GM19351 (cell line): ENCODE data around the gene SDCCAG8.
A peak's percentile ranks its signal among the peaks of the same experiment; 100 is the strongest.

ENCODE experiments used
- ATAC-seq: cut with Tn5 transposase; IDR thresholded peaks from one replicate; pipeline ENCODE4 v1.9.1; 2021; ENCODE audit warnings: mild to moderate bottlenecking, moderate library complexity; ENCODE audit not compliant: unreplicated experiment

The SDCCAG8 gene

DNA sequence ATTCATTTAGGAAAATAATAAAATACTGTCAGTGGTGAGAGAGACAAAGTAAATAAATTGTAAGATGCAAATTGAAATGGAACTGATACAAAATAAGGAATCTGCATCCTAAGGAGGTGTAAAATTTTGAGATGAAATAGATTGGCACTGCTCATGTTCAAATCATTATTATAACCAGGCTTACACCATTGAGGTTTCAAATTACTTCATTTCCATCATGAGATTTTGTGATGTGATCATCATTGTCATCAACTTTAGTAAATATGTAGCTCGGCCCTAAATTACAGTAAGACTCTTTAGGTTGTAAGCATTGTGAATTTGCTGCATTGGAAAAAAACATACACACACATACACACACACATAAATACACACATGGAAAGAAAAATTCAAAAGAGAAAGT lies 123.4 kb downstream of the SDCCAG8 start:
- no peak for ATAC-seq

DNA sequence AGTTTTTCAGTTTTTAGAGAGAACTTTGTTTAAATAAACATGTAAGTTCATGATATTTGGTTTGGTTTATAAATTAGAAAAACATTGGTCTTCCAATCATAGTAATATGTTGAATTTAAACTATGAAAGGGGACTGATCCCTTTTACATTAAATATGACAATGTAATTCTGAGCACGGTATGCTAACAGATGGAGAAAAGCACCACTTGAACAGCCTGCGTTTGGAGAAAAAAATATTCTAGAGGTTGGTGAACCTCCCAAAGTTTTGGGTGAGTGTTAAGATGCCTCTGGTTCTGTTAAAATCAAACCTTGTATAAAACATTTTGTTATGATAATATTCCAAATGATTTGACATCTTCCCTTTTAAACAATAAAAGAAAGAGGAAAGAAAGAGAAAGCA lies 123.9 kb downstream of the SDCCAG8 start:
- no peak for ATAC-seq

DNA sequence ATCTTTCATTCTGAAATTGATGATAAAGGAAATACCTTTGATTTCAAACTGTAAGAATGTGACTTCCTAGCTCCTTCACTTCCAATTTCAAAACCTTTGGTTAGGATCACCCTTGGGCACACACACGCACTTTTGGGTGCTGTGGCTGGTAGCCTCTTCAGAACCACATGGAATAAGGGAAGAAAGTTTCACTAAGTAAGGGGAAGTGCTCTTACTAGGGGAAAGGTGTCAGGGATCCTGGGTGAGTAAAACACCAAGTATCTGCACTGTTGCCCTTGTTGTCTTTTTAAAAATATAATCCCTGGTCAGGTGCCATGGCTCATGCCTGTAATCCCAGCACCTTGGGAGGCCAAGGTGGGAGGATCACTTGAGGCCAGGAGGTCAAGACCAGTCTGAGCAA lies 132.4 kb downstream of the SDCCAG8 start:
- no peak for ATAC-seq

DNA sequence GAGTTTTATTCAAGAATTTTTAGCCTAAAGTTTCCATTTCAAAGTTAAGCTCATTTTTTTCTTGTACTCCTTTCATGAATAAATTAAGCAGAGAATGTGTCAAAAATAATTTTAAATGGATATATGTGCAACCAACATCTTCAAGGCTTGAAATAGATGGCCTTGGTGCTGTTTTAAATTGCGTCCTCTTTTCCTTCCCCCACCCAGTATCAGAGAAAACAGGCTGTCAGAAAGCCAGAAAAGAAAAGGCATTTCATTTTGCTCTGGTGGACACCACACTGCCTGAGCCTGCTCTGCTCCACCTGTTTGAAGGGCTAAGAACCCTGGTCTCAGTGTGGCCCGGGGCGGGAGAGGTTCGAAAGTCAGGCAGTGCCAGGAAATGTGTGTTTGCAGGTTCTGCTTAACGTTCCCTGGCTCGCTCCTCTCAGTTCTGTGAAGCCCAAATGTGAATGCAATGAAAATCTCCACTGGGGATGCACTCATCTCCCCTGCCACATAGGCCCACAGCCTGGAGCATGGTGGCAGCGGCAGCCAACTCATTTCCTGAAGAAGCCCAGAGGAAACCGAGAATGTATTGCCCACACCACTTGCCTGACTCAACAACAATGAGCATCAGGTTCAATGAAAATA lies 134.4 kb downstream of the SDCCAG8 start:
- no peak for ATAC-seq

DNA sequence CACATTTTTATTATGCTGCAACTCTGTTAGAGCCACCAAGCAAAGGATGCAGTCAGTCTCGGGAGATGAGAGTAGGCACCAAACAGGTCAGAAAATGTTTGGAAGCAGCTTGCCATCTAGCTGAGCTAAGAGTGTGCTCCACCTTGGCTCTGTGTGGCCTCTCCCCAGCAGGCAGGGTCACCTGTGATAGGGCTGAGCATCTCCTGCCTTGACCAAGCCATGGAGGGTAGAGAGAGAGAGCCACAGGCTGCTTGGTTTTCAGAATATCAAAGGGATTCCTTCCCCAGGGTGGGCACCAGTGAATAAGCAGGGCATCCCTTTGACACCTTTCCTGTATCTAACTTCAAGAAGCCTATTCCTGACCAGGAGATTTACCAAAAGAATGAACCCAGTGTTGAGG lies 135.5 kb downstream of the SDCCAG8 start:
- no peak for ATAC-seq

DNA sequence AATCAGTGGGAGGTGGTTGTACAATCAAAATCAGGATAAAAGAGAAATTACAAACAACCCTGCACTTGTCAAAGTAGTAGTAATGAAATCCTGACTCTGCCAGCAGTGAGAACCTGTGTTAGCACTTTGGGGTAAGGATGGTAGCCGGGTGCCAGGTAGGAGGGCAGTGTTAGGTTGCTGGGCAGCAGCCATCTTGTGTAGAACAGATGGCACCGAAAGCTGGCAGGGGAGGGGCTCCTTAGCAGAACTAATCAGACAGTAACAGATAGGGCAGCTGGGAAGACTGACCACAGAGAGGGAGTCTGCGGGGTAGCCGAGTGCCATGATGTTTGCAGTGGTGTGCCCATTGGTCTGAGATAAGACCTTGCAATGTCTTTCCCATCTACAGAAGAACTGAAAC lies 137.3 kb downstream of the SDCCAG8 start:
- ATAC-seq, result no peak

DNA sequence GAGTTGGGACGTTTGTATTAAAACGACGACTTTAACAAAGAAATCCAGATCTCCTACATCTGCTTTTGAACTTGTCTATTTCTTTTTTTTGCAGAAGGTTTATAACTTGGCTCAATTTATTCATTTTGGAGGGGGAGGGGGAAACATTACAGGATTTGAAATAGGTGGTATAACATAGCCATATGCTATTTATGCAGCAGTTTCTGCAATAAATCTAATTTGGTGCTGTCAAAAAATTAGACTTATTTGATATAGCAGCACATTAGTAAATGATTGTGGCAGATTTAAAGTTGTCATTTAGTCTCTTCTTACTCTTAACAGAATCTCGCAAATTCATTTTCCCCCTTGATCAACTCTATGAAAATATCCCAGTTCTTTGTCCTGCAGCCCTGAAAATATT lies 138.2 kb downstream of the SDCCAG8 start:
- ATAC-seq, result no peak

DNA sequence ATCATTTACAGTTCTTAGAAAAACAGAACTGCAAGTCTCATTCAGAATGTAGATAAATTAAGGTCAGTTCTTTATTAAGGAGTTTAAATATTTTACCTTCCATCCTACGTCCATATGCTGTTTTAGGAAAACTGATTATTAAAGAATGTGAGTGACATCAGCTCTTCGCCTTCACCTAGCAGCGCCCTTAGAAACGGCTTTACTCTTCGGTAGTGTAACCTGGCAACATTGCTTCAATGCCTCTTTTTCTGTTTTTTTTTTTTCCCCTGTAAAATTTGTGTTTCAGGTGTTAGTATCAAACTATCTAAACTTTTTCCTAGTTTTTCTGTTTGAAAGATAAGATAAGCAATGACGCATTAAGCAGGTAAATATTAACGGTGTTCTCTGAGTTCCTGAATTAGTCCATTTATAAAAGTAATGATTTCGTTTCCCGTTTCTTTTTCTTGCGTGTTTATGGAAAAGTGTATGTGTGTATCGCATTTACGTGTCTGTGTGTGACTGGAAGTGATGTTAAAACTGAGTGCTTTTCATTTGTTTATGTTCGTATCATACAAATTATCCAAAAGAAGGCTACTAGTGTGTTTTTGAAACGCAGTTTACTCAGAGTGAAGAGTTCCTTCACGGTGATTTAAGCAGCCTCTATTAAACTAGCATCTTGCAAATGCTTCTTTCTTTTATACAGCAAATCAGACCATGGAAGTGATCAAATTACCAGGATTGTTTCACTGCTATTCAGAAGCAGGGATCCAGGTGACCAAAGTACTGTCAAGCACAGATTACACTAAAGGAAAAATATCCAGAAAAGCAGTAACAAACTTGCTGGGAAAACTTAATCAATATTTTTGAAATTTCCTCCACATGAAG lies 139.0 kb downstream of the SDCCAG8 start:
- ATAC-seq, result no peak

DNA sequence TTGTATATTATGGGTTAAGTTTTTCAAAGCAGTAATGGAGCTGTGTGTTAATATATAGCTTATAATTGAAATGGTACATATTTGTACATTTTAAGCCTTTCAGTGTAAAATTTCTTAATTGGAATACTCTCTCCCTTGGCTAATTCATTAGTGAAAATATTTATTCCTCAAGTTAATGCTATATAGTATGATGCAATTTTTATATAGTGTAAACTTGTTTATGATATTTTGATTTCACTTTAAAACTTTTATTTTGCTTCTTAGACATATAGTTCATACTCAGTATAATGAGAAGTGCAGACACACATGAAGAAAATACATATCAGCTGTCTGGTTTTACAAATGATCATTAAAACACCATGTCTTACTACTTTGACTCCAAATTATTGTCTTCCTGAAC lies 140.6 kb downstream of the SDCCAG8 start:
- ATAC-seq, result no peak

DNA sequence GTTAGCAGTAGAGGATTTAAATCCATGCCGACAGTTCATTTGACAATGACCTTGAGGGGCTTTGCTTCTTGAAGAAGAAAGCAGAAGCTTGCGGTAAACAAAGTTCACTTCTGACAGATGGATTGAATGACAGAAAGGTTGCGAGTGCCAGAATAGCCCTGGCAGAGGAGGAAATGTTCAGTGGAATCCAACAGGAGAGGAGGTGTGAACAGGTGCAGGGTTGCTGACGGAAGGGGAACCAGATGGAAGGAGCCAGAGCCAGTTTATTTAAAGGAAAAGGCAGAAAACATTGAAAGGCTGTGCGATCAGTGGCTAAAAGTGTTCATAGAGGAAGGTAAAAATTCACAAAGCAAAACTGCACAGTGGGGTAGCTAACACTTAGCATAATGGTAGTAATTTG lies 141.0 kb downstream of the SDCCAG8 start:
- ATAC-seq, result no peak

DNA sequence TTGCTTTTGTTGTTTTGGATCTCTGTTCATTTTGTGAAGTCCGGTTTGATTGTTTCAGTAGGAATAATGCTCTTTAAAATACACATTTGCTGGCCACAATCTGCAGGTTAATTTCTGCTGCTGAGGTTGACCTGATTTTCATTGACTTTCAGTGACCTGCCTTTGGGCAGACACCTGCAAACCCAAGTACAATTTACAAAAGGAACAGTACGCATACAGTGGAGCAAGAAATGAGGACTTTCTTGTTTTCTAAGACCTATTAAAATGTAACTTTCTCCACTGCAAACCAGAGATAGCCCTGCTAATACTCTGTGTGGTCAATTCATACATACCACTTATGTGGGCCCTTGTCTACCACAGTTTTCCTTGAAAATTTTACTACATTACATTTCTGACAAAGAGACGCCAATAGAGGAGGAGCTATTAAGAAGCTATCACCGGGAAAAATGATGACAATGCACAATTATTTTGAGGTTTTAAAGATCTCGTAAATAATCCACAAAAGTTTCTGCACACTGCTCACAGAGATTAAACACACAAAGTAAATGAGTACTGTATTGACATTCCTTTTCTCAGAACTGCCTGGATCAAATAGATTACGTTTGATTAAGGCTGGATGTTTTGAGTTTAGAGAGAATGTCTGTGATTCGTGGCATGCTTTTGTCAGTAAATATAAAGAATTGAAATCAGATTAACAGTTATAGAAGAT lies 141.9 kb downstream of the SDCCAG8 start:
- no peak for ATAC-seq

DNA sequence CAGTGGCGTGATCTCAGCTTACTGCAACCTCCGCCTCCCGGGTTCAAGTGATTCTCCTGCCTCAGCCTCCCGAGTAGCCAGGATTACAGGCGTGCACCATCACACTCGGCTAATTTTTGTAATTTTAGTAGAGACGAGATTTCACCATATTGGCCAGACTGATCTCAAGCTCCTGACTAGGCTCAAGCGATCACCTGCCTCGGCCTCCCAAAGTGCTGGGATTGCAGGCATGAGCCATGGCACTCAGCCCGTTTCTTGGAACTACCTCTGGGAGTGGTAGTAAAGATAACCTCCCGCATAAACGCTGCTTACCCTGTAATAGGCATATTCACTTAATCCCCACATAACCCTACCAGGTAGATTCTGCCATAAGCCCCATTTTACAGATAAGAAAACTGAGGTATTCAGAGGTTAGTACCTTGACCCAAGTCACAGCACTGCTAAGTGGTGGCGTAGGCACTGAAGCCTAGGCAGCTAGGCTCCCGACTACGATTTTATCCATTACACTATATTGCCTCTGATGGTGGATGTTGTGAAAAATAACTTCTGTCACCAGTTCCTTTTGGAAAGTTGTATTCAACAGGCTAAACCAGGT lies 143.8 kb downstream of the SDCCAG8 start:
- no peak for ATAC-seq

DNA sequence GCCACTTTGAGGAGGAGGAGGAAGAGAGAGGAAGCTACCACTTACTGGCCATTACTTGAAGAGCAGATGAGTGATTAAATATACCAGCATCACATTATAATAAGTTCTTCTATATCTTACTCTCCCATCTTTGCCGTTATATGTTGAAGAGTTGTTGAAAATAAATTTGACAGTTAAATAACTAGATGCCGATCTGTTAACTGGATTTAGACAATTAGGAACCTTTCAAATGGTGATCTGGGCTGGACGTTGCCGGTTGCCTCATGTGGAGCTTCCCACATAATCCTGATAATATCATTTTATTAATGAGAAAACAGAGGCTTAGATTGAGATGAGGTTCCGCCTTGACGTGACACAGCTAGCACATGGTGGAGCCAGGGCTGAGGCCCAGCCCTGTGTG lies 147.0 kb downstream of the SDCCAG8 start:
- ATAC-seq, result no peak

DNA sequence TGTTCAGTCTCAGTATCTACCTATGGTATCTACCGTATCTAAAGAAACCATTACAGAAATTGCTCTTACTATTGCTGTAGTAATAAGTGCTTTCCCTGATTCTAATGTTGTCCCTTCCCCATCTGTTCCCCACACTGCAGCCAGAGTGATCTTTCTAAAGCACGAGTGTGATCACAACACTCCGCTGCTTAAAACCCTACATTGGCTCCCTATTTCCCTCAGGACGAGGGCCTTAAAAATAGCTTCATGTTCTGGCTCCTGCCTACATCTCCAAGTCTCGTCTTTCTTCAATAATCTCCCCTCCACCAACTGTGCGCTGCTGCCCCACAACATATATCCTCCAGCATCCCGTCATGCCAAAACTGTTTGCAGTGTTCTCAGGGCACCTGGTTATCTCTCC lies 150.6 kb downstream of the SDCCAG8 start:
- ATAC-seq, result no peak

DNA sequence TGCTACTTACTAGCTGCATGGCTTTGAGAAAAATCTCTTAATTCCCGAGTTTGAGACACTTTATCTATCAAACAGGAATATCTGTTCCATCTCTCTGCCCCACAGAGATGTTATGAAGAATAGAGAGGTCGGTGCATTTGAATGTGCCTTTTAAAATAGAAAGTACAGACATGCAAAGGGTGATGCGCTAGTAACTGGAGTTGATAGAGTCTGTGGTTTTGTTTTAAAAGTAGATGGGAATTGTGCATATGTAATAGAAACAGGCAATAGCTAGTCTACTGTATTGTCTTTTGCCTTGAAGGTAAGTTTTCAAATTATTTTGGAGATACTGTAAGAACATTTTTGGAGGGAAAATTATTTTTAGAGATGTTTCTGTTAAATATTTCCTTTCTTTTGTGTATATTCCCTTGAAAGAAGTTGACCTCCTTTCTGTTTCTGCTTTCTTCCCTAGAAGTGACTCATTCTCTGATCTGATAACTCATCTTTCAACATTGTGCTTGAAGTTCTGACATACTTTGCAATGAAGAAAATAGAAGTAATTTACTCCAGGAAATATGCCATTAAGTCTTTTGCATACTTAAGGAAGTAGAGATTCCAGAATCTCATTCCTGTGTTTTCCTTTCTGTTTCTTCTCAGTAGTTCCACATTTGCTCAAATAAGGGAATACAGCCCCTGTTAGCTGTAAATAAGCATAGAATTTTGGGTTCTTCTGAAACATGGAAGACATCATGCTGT lies 151.6 kb downstream of the SDCCAG8 start:
- no peak for ATAC-seq

DNA sequence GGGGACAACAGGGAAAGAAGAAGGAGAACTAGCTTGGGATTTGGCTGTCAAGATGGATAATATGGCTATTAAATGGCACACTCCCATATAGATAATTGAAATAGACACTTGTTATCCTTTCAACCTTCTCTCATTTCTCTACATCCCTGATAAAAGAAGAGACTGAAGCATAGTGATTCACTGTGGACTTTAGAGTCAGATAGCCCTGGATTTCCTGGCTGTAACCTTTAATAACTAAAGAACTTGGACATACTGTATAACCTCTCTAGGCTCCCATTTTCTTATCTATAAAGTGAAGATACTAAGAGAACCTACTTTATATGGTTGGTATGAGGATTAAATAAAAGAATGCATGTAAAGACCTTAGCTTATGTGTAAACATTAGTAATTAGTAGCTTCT lies 152.6 kb downstream of the SDCCAG8 start:
- no peak for ATAC-seq

DNA sequence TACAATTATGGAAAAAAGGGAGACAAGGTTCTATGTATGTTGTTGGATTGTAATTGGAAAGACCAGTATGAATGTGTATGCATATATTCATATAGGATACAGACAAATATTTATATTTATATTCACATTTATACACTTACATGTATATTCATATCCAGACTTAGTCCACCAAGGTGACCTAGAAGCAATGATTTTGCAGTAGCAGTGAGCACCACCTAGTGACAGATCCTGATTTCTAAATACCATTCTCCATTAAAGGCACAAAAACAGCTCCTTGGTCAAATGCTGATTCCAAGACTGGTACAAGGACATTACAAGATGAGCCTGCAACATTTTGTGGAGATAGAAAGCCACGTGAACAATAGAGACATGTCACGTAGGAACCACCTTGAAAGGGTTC lies 153.4 kb downstream of the SDCCAG8 start:
- ATAC-seq, result peak; percentile 45

DNA sequence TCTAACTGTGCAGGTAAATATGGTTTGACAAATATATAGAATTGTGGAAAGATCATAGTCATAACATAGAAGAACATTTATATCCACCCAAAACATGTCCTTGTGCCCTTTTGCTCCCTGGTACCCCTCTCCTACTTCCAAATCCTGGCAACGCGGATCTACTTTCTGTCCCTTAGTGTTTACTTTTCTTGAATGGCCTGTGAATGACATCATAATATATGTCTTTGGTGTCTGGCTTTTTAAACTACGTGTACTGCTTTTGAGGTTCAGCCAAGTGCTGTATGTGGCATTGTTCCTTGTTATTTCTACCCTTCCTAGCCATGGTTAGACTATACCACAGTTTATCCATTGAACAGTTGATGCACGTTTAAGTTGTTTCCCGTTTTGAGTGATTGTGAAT lies 155.6 kb downstream of the SDCCAG8 start:
- no peak for ATAC-seq

DNA sequence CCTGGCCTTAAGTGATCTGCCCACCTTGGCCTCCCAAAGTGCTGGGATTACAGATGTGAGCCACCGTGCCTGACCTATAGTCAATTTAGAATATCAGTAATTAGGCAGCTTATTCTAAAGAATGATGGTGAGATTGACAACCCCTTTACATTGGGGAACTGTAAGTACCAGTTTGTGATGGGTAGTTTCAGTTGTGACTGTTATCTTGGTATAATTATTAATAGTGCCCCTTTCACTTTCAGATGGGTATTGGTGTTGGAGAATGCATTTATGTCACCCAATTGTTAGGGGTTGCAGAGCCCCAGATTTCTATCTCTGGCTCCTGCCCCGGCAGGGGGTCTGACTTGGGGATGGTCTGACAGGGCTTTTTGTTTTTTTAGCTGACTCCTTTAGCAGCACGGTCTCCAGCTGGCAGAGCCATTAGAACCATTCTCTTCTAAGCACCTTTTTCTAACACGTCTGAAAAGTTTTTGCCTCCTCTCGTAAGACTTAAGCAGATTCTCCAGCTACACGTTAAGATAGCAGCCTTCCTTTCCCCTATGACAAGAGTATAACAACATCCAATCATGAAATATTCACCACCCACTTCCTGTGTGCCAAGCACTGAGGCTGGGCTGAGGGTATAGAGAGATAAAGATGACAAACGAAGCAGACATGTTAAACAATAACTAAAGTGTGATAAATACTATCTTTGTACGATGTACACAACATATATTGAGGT lies 157.8 kb downstream of the SDCCAG8 start:
- peak; percentile 47 for ATAC-seq

DNA sequence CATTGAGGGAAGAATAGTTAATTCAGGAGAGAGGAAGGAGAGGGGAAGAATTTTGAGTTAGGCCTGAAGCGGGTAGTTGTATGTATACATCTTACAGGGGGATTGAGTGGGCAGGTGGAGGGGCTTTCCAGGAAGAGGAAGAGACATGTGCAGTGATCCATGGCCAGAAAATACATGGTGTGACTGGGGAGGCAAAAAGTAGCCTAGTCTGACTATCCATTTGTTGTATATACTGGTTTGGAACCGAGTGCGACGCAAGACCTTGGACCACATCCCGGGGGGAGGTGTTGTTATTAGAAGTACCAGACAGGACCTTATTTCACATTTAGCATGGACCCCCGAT lies 158.3 kb downstream of the SDCCAG8 start:
- no peak for ATAC-seq
